Ectodermal cell (in vitro differentiated cells): ENCODE results near the gene GMDS.

Source experiments
- H3K27ac ChIP-seq: 2 replicates; pipeline ENCODE4 v1.7.0; 2013; ENCODE audit warnings: mild to moderate bottlenecking, low read depth, low read length; ENCODE audit not compliant: insufficient read depth, poor library complexity, severe bottlenecking
- H3K27me3 ChIP-seq: 2 replicates; pipeline ENCODE4 v1.7.0; 2013; ENCODE audit warnings: mild to moderate bottlenecking, low read length; ENCODE audit not compliant: insufficient read depth, control insufficient read depth, poor library complexity, severe bottlenecking
- H3K36me3 ChIP-seq: one replicate; pipeline ENCODE4 v1.7.0; 2013; ENCODE audit warnings: low read length; ENCODE audit not compliant: control insufficient read depth, insufficient read depth
- H3K4me1 ChIP-seq: one replicate; pipeline ENCODE4 v1.7.0; 2013; ENCODE audit warnings: low read length; ENCODE audit not compliant: control insufficient read depth, insufficient read depth
- H3K4me3 ChIP-seq: 2 replicates; pipeline ENCODE4 v1.7.0; 2013; ENCODE audit warnings: low read depth, low read length, control low read depth; ENCODE audit not compliant: insufficient read depth
- H3K9me3 ChIP-seq: 2 replicates; pipeline ENCODE4 v1.7.0; 2013; ENCODE audit warnings: mild to moderate bottlenecking, low read length, moderate library complexity; ENCODE audit not compliant: control insufficient read depth
- WGBS, 2 experiments: methylation state at CpG; one replicate each; pipeline ENCODE4 v1.1.7; 2013; ENCODE audit warnings: missing lambda C conversion rate in 2 of 2; 5-methylcytosine and 5-hydroxymethylcytosine counted together

Gene GMDS

DNA sequence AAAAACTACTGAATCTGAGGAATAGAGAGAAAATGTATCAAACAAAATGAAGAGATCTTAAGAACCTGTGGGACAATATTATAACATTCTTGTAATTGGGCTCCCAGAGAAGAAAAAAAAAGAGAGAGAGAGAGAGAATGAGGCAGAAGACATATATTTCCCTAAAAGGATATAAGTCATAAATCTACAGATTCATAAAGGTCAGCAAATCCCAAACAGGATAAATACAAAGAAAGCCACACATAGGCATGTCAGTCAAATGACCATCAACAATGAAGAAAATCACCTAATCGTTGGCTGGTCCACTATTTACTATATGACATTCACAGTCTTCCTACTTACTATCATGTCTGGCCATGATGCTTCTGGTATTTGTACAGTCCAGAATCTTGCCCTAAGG lies 190.3 kb downstream of the GMDS start:
- no peaks in the 10 kb centered on the region for H3K9me3 ChIP-seq
- no peaks in the 10 kb centered on the region for H3K4me1 ChIP-seq
- H3K27me3 ChIP-seq: no peaks in the 10 kb centered on the region
- H3K36me3 ChIP-seq: no peaks in the 10 kb centered on the region
- WGBS, 2 experiments: 90 to 97% methylated on average over 1 of the region's 1 CpG
- H3K27ac ChIP-seq: no peak overlapping the region
- no peak overlapping the region for H3K4me3 ChIP-seq

- Histone ChIP-seq H3K4me3 (no peak overlapping the region), H3K36me3 (no peaks in the 10 kb centered on the region), H3K9me3 (no peaks in the 10 kb centered on the region), H3K27me3 (no peaks in the 10 kb centered on the region), H3K27ac (no peak overlapping the region), H3K4me1 (no peaks in the 10 kb centered on the region)
- WGBS, 2 experiments: 93 to 98% methylated on average over 4 of the region's 4 CpGs
Observed at GRCh38 chr6:2054516-2055067, 190.8 kb downstream of the GMDS start.

DNA sequence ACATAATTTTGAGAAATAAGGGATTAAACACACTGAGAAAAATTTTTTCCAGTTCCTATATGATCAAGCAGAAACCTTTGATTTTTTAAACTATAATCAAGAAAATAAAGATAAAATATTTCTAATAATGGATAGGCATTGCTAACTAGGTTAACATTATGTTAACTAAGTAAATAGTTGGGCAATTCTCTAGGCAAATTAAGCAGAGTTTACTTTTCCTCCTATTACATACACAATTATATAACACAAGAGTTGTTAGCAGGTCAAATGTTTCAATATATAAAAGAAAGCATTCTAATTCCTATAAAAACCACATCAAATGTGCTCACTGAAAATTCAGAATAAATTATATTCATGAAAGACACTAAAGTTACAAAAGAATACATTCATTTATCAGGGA lies 191.7 kb downstream of the GMDS start:
- H3K4me3 ChIP-seq: no peak overlapping the region
- H3K4me1 ChIP-seq: no peaks in the 10 kb centered on the region
- no peaks in the 10 kb centered on the region for H3K36me3 ChIP-seq
- no peaks in the 10 kb centered on the region for H3K27me3 ChIP-seq
- H3K9me3 ChIP-seq: no peaks in the 10 kb centered on the region
- no peak overlapping the region for H3K27ac ChIP-seq

DNA sequence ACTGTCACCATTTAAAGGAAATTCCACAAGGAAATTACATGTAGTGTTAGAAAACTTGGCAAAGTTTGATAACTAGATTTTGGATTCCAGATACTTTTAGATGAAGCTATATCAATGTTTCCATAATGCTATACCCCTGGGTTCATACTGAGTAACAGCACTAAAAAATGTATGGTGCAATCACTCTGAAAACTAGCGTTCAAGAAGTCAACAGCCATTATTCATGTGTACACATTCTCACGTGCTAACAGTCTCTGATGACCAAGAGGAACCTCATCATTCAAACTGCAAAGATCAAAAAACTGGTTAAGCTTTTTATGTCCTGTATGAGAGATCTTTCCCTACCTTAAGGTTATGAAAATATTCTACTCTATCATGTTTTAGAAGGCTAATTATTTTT lies 197.6 kb downstream of the GMDS start:
- Histone ChIP-seq H3K27me3 (no peaks in the 10 kb centered on the region), H3K36me3 (no peaks in the 10 kb centered on the region), H3K4me1 (no peaks in the 10 kb centered on the region), H3K27ac (no peak overlapping the region), H3K9me3 (no peaks in the 10 kb centered on the region), H3K4me3 (no peak overlapping the region)
- 82 to 93% methylated on average over 2 of the region's 2 CpGs for WGBS, 2 experiments

DNA sequence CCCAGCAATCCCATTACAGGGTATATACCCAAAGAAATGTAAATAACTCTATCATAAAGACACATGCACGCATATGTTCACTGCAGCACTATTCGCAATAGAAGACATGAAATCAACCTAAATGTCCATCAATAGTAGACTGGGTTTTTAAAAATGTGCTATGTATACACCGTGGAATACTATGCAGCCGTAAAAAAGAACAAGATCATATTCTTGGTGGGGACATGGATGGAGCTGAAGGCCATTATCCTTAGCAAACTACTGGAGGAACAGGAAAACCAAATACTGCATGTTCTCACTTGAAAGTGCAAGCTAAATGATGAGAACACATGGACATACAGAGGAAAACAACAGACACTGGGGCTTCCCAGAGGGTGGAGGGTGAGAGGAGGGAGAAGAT lies 201.2 kb downstream of the GMDS start:
- Histone ChIP-seq H3K27me3 (no peaks in the 10 kb centered on the region), H3K36me3 (no peaks in the 10 kb centered on the region), H3K9me3 (no peaks in the 10 kb centered on the region), H3K27ac (no peak overlapping the region), H3K4me1 (no peaks in the 10 kb centered on the region), H3K4me3 (no peak overlapping the region)
- whole genome bisulfite sequencing, 2 experiments: 89 to 92% methylated on average over 4 of the region's 4 CpGs

- no peaks in the 10 kb centered on the region for H3K27me3 ChIP-seq
- 77 to 80% methylated on average over 6 of the region's 6 CpGs for WGBS, 2 experiments
- H3K36me3 ChIP-seq: no peaks in the 10 kb centered on the region
- no peaks in the 10 kb centered on the region for H3K4me1 ChIP-seq
- no peaks in the 10 kb centered on the region for H3K9me3 ChIP-seq
- H3K4me3 ChIP-seq: no peak overlapping the region
- H3K27ac ChIP-seq: no peak overlapping the region
Observed at GRCh38 chr6:2042956-2043648, 202.3 kb downstream of the GMDS start.

DNA sequence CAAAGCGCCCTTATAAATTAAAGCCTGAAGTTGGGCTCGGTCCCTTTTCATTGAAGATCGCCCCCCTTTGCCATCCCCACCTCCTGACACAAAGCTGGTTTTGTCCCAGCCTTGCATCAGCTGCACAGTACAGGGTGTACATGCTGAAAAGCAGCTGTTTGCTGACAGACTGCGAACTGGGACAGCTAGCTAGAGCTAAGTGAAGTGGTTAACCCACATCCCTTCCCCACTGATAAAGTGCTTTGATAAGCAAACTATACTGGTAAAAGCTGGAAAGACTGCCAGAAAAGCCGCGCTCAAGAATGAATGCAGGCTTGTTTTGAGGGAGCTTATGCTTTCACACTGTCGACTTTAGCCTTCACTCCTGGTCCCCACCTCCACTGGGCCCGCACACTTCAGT lies 207.3 kb downstream of the GMDS start:
- Histone ChIP-seq H3K27ac (no peak overlapping the region), H3K36me3 (no peaks in the 10 kb centered on the region), H3K4me1 (no peaks in the 10 kb centered on the region), H3K4me3 (no peak overlapping the region), H3K9me3 (no peaks in the 10 kb centered on the region), H3K27me3 (no peaks in the 10 kb centered on the region)
- WGBS, 2 experiments: 93 to 95% methylated on average over 8 of the region's 8 CpGs

DNA sequence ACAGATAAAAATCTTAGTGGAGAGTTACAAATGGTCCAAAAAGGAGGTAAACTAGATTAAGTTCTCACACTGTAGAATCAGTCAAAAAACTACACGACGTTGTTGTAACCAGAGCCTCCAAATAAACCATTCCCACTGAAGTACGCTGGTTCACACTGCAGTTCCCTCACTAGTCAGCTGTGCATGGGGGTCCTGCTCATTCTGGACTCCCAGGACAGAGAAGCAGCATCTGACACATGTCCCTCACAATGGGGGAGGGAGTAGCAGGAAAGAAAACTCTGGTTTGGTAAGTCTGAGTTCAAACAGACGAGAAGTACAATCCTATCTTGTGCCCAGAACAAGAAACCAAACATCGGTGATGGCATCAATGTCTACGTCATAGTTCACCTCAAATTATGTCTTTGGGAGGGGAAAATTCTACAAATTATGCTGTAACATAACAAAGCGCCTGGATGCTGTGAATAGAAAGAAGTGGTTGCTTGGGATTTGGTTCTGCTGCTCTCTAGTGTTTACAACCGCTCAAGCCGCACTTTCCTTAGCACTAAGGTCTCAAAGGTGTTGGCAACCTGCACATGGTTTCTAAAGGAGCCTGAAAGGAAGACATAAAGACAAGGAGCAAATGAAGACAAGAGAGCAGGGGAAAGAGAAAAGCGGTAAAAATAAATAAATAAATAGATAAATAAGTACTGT lies 208.0 kb downstream of the GMDS start:
- H3K9me3 ChIP-seq: no peaks in the 10 kb centered on the region
- no peak overlapping the region for H3K4me3 ChIP-seq
- 91 to 93% methylated on average over 9 of the region's 10 CpGs for WGBS, 2 experiments

DNA sequence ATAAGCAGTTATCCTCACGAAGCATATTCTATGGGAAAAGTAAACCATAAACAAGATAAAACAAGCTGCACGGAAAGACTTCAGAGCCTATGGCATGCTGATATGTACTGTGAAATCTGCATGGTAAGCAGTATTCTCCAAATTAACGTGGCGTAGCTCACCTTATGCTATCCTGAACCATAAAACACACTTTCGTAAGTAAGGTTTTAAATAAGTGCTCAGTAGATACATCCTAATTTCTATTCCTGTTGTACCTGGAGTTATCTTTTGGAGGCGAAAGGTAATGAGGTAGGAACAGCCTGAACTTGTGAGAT lies 208.7 kb downstream of the GMDS start:
- Histone ChIP-seq H3K27ac (no peak overlapping the region), H3K27me3 (no peaks in the 10 kb centered on the region), H3K36me3 (no peaks in the 10 kb centered on the region), H3K4me1 (no peaks in the 10 kb centered on the region), H3K4me3 (no peak overlapping the region), H3K9me3 (no peaks in the 10 kb centered on the region)
- WGBS, 2 experiments: 95 to 97% methylated on average over 2 to 6 of the region's 6 CpGs

More for the DNA sequence above, 208.0 kb downstream of the GMDS start:
- Histone ChIP-seq H3K27ac (no peak overlapping the region), H3K4me1 (no peaks in the 10 kb centered on the region), H3K36me3 (no peaks in the 10 kb centered on the region), H3K27me3 (no peaks in the 10 kb centered on the region)

DNA sequence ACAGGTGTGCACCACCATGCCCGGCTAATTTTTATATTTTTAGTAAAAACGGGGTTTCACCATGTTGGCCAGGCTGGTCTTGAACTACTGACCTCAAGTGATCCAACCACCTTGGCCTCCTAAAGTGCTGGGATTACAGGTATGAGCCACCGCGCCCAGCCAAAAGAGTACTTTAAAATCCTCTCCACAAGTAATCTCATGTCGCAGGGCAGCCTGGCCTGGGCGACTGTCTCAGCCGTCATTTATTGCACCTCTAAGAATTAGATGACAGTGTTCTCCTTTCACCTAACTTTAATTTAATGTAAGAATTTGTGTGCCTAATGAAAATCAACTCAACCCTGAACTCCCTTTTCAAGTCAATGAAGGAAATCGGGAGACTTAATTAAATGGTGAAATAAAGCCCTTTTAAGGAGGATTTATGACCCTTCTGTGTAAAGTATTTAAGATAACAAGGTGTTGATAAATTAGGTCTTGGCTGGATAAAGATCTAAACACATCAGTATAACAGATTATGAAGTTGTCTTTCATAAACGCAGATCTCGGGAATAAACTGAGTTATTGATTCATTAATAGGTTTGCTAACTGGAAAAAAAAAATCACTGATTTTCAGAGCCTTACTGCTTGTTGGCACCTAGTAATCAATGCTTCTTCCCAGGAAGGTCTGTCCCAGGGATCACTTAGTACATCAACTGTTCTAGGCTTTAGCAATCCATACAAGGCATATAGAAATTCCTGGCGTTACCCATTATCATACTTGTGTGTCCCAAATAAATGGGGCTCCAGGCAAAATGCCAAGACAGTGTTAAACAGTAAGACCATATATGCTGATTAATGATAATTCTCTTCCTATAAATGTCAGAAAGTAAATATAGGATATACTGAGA lies 209.3 kb downstream of the GMDS start:
- Histone ChIP-seq H3K36me3 (no peaks in the 10 kb centered on the region), H3K27ac (no peak overlapping the region), H3K4me3 (no peak overlapping the region), H3K27me3 (no peaks in the 10 kb centered on the region), H3K9me3 (no peaks in the 10 kb centered on the region), H3K4me1 (no peaks in the 10 kb centered on the region)
- WGBS, 2 experiments: 91 to 93% methylated on average over 11 of the region's 11 CpGs
